ENCODE measurements around the gene CD8B2.

- TF ChIP-seq SMARCC2 (IDR thresholded peaks at IDR 0.05) (no peak), GTF2F1 (IDR thresholded peaks at IDR 0.05; ENCODE audit: low read length) (no peak)
Observed at GRCh38 chr2:106519767-106520166, 32.6 kb downstream of the CD8B2 start.
